HG03520 (cell line): ENCODE data around the gene KIF27.
"Not testable (repeated sequence)": the region's sequence is repeated elsewhere in the genome, so short reads cannot be mapped to it uniquely, and the experiment has no call there.

Experiments
- ATAC-seq: cut with Tn5 transposase; IDR thresholded peaks from one replicate; pipeline ENCODE4 v1.9.1; 2021; ENCODE audit warnings: mild to moderate bottlenecking, moderate library complexity; ENCODE audit not compliant: unreplicated experiment

The KIF27 gene

GRCh38 chr9:83920927-83921707, at the start of gene KIF27:
Gene KIF27, minus strand, starts transcription at chr9:83921432. Its CDS starts 5,841 bp downstream, at chr9:83915591.
- ATAC-seq = peak; percentile 84

GRCh38 chr9:83969602-83970001, 48.4 kb upstream of the KIF27 start:
- no peak for ATAC-seq

GRCh38 chr9:83967073-83967472, 45.8 kb upstream of the KIF27 start:
- ATAC-seq = no peak

- no peak for ATAC-seq
Measured at GRCh38 chr9:83966209-83966582, 45.0 kb upstream of the KIF27 start.

- ATAC-seq = no peak
Measured at GRCh38 chr9:83965350-83966208, 44.3 kb upstream of the KIF27 start.

GRCh38 chr9:83964973-83965349, 43.7 kb upstream of the KIF27 start:
- ATAC-seq = no peak

- no peak for ATAC-seq
Measured at GRCh38 chr9:83962165-83962564, 40.9 kb upstream of the KIF27 start.

GRCh38 chr9:83960991-83961390, 39.8 kb upstream of the KIF27 start:
- no peak for ATAC-seq

- ATAC-seq = no peak
Measured at GRCh38 chr9:83959061-83959460, 37.8 kb upstream of the KIF27 start.

- ATAC-seq = no peak
Measured at GRCh38 chr9:83957248-83957513, 35.9 kb upstream of the KIF27 start.

GRCh38 chr9:83956436-83957247, 35.4 kb upstream of the KIF27 start:
- ATAC-seq = peak; percentile 80

GRCh38 chr9:83956086-83956435, 34.8 kb upstream of the KIF27 start:
- peak; percentile 49 for ATAC-seq

GRCh38 chr9:83948096-83948495, 26.9 kb upstream of the KIF27 start:
- not testable (repeated sequence) for ATAC-seq

GRCh38 chr9:83940590-83941303, 19.5 kb upstream of the KIF27 start:
- no peak for ATAC-seq

GRCh38 chr9:83937861-83938455, 16.7 kb upstream of the KIF27 start:
- ATAC-seq = peak; percentile 64

- ATAC-seq = no peak
Measured at GRCh38 chr9:83936523-83936922, 15.3 kb upstream of the KIF27 start.

- no peak for ATAC-seq
Measured at GRCh38 chr9:83935276-83935935, 14.2 kb upstream of the KIF27 start.

GRCh38 chr9:83934569-83935275, 13.5 kb upstream of the KIF27 start:
- no peak for ATAC-seq

GRCh38 chr9:83933790-83934189, 12.6 kb upstream of the KIF27 start:
- ATAC-seq = no peak
